Skeletal muscle tissue (tissue), 4 donors: ENCODE results near the gene ZFP28. TPM values are rescaled to one million over a fixed set of nuclear protein-coding genes. Genes with fewer than 3 reads are reported as not detected.

Source experiments
- H3K27ac ChIP-seq: one replicate; pipeline ENCODE4 v1.7.0; 2013; ENCODE audit warnings: mild to moderate bottlenecking, low read depth, low read length, inconsistent platforms
- H3K27me3 ChIP-seq, 3 donors: one replicate each; pipeline ENCODE4 v1.7.0; 2013; ENCODE audit warnings: low read length in 3 of 3; ENCODE audit not compliant: control insufficient read depth in 3 of 3, insufficient read depth in 3 of 3
- H3K36me3 ChIP-seq, 3 donors: one replicate each; pipeline ENCODE4 v1.7.0; 2013; ENCODE audit warnings: low read length in 3 of 3; ENCODE audit not compliant: control insufficient read depth in 3 of 3, insufficient read depth in 3 of 3
- H3K4me1 ChIP-seq, 3 donors: one replicate each; pipeline ENCODE4 v1.7.0; 2013; ENCODE audit warnings: low read length in 3 of 3, mild to moderate bottlenecking in 3 of 3; ENCODE audit not compliant: control insufficient read depth in 3 of 3, insufficient read depth in 3 of 3
- H3K4me3 ChIP-seq, 3 donors: one replicate each; pipeline ENCODE4 v1.7.0; 2013; ENCODE audit warnings: low read length in 3 of 3
- H3K9ac ChIP-seq, 3 donors: one replicate each; pipeline ENCODE4 v1.7.0; 2013; ENCODE audit warnings: low read length in 3 of 3, mild to moderate bottlenecking in 3 of 3, moderate library complexity in 2 of 3, low read depth in 1 of 3
- H3K9me3 ChIP-seq, 3 donors: one replicate each; pipeline ENCODE4 v1.7.0; 2013; ENCODE audit warnings: low read length in 3 of 3; ENCODE audit not compliant: control insufficient read depth in 3 of 3
- total RNA-seq: library from RNA; depleted of rRNA; stranded (reverse); fragments of >200 nt; gene quantifications from one replicate; pipeline ENCODE4 v1.2.3, GENCODE V29; 2014
- donor health status: Osteomylitis.

The ZFP28 gene
- total RNA-seq: 5.7 TPM

- peak within 1 kb of the TSS; percentile 72 for H3K27ac ChIP-seq
- no peaks in the 10 kb centered on the region for H3K27me3 ChIP-seq
- peaks cover 19 to 38% (median 20%) of the 10 kb centered on the region in 3 donors for H3K36me3 ChIP-seq
- H3K9me3 ChIP-seq: peaks cover 20 to 31% (median 24%) of the 10 kb centered on the region in 3 donors
- H3K4me3 ChIP-seq: peak within 1 kb of the TSS; percentile 90 to 97 (median 96)
- peak within 1 kb of the TSS; percentile 66 to 88 (median 75) for H3K9ac ChIP-seq
- peaks cover 6 to 20% (median 11%) of the 10 kb centered on the region in 3 donors for H3K4me1 ChIP-seq
These were observed at the start of gene ZFP28 for GRCh38 chr19:56538761-56539263. Gene ZFP28 (plus strand): TSS chr19:56538948. CDS start chr19:56539019, 71 bp downstream.

- H3K27ac ChIP-seq: no peak overlapping the region
- H3K9ac ChIP-seq: no peak overlapping the region
- no peak overlapping the region for H3K4me3 ChIP-seq
- H3K27me3 ChIP-seq: no peaks in the 10 kb centered on the region
- no peaks in the 10 kb centered on the region for H3K4me1 ChIP-seq
- H3K9me3 ChIP-seq: peaks cover 2 to 27% (median 4%) of the 10 kb centered on the region in 3 donors
- H3K36me3 ChIP-seq: peaks cover 17 to 24% (median 17%) of the 10 kb centered on the region in 3 donors
These were observed 47.3 kb upstream of the ZFP28 start for GRCh38 chr19:56491399-56491798.

- Histone ChIP-seq H3K27ac (no peak overlapping the region), H3K4me3 (no peak overlapping the region), H3K36me3 (peaks cover 0 to 6% (median 2%) of the 10 kb centered on the region in 3 donors), H3K27me3 (no peaks in the 10 kb centered on the region), H3K9me3 (peaks cover 2 to 9% (median 6%) of the 10 kb centered on the region in 3 donors), H3K4me1 (peaks cover 9 to 15% (median 10%) of the 10 kb centered on the region in 3 donors), H3K9ac (no peak overlapping the region)
These were observed 34.2 kb upstream of the ZFP28 start for GRCh38 chr19:56504581-56504980.

- H3K9ac ChIP-seq: peak within 1 kb of the TSS; percentile 90 to 92 (median 91)
- H3K4me1 ChIP-seq: peaks cover 9 to 15% (median 10%) of the 10 kb centered on the region in 3 donors
- peak within 1 kb of the TSS; percentile 97 for H3K27ac ChIP-seq
- H3K36me3 ChIP-seq: peaks cover 4 to 19% (median 6%) of the 10 kb centered on the region in 3 donors
- H3K4me3 ChIP-seq: peak within 1 kb of the TSS; percentile 94 to 100 (median 98)
- no peaks in the 10 kb centered on the region for H3K27me3 ChIP-seq
- peaks cover 2 to 8% (median 6%) of the 10 kb centered on the region in 3 donors for H3K9me3 ChIP-seq
These were observed 31.1 kb upstream of the ZFP28 start, which contains the start of gene ZNF471 for GRCh38 chr19:56507446-56508289. Gene ZNF471 (plus strand): TSS chr19:56507855. CDS start chr19:56511572, 3,717 bp downstream.

- Histone ChIP-seq H3K36me3 (peaks cover 6 to 23% (median 10%) of the 10 kb centered on the region in 3 donors), H3K4me3 (peak overlapping the region; percentile 94 to 100 (median 98)), H3K9ac (peak overlapping the region; percentile 90 to 92 (median 91)), H3K4me1 (peaks cover 9 to 15% (median 10%) of the 10 kb centered on the region in 3 donors), H3K27ac (peak overlapping the region; percentile 97), H3K9me3 (peaks cover 2 to 14% (median 6%) of the 10 kb centered on the region in 3 donors), H3K27me3 (no peaks in the 10 kb centered on the region)
These were observed 30.4 kb upstream of the ZFP28 start for GRCh38 chr19:56508290-56508778.

GRCh38 chr19:56525214-56525860 lies 13.4 kb upstream of the ZFP28 start:
- no peaks in the 10 kb centered on the region for H3K4me1 ChIP-seq
- no peaks in the 10 kb centered on the region for H3K27me3 ChIP-seq
- no peak overlapping the region for H3K9ac ChIP-seq
- H3K4me3 ChIP-seq: peak overlapping the region in 1 of 3 donors; percentile 58
- no peak overlapping the region for H3K27ac ChIP-seq
- peaks cover 70 to 82% (median 73%) of the 10 kb centered on the region in 3 donors for H3K9me3 ChIP-seq
- peaks cover 38 to 43% (median 41%) of the 10 kb centered on the region in 3 donors for H3K36me3 ChIP-seq

GRCh38 chr19:56537442-56537841 lies 1.3 kb upstream of the ZFP28 start:
- Histone ChIP-seq H3K36me3 (peaks cover 17 to 34% (median 18%) of the 10 kb centered on the region in 3 donors), H3K27ac (no peak overlapping the region), H3K4me3 (peak overlapping the region; percentile 90 to 97 (median 96)), H3K9ac (no peak overlapping the region), H3K9me3 (peaks cover 24% of the 10 kb centered on the region in 3 donors), H3K27me3 (no peaks in the 10 kb centered on the region), H3K4me1 (peaks cover 6 to 20% (median 11%) of the 10 kb centered on the region in 3 donors)

GRCh38 chr19:56538254-56538760 lies 441 bp upstream of the ZFP28 start:
- Histone ChIP-seq H3K36me3 (peaks cover 18 to 36% (median 18%) of the 10 kb centered on the region in 3 donors), H3K4me1 (peaks cover 6 to 20% (median 11%) of the 10 kb centered on the region in 3 donors), H3K27ac (peak overlapping the region; percentile 72), H3K4me3 (peak overlapping the region; percentile 90 to 97 (median 96)), H3K9ac (peak overlapping the region; percentile 66 to 88 (median 75)), H3K27me3 (no peaks in the 10 kb centered on the region), H3K9me3 (peaks cover 23 to 26% (median 26%) of the 10 kb centered on the region in 3 donors)

- peaks cover 18 to 51% (median 18%) of the 10 kb centered on the region in 3 donors for H3K9me3 ChIP-seq
- H3K4me3 ChIP-seq: peak overlapping the region in 1 of 3 donors; percentile 26
- H3K36me3 ChIP-seq: peaks cover 35 to 47% (median 42%) of the 10 kb centered on the region in 3 donors
- H3K4me1 ChIP-seq: peaks cover 0 to 12% (median 6%) of the 10 kb centered on the region in 3 donors
- H3K27me3 ChIP-seq: no peaks in the 10 kb centered on the region
- no peak overlapping the region for H3K27ac ChIP-seq
- no peak overlapping the region for H3K9ac ChIP-seq
These were observed 5.0 kb downstream of the ZFP28 start for GRCh38 chr19:56543776-56544175.
